VCaP (cell line): ENCODE data around the gene DNAH3.

Experiments
- H3K27ac ChIP-seq: fragments of 450-650 bp; 2 replicates; pipeline ENCODE4 v1.5.1; 2017
- CTCF ChIP-seq: fragments of 450-650 bp; conservative IDR thresholded peaks from 2 replicates; pipeline ENCODE4 v1.5.1; 2017; ENCODE audit warnings: mild to moderate bottlenecking, moderate library complexity

Gene DNAH3

GRCh38 chr16:21036471-21036870 lies 114.2 kb downstream of the DNAH3 start:
- TF ChIP-seq CTCF: no peak
- H3K27ac ChIP-seq: peak overlapping the region; percentile 52

GRCh38 chr16:21033704-21034103 lies 116.9 kb downstream of the DNAH3 start:
- no peak for TF ChIP-seq CTCF
- no peak overlapping the region for H3K27ac ChIP-seq

- H3K27ac ChIP-seq: no peak overlapping the region
- no peak for TF ChIP-seq CTCF
Measured at GRCh38 chr16:21033264-21033663, 117.4 kb downstream of the DNAH3 start.

- H3K27ac ChIP-seq: no peak overlapping the region
- TF ChIP-seq CTCF: no peak
Measured at GRCh38 chr16:21028728-21029127, 121.9 kb downstream of the DNAH3 start.

- no peak for TF ChIP-seq CTCF
- H3K27ac ChIP-seq: no peak overlapping the region
Measured at GRCh38 chr16:21026846-21027245, 123.8 kb downstream of the DNAH3 start.

GRCh38 chr16:21023509-21024202 lies 127.0 kb downstream of the DNAH3 start:
- no peak for TF ChIP-seq CTCF
- H3K27ac ChIP-seq: no peak overlapping the region

- TF ChIP-seq CTCF: no peak
- H3K27ac ChIP-seq: no peak overlapping the region
Measured at GRCh38 chr16:21021316-21021715, 129.3 kb downstream of the DNAH3 start.
